Activated effector memory CD4-positive, alpha-beta T cell treated with anti-CD3 and anti-CD28 coated beads, Interleukin-2, amount 50 U/mL, for 16 hours (primary cell): ENCODE results near the gene MAGI2.

Experiments used
- DNase-seq: peaks from one replicate; pipeline ENCODE4 v3.0.0-alpha.2; 2020

MAGI2 gene

DNA sequence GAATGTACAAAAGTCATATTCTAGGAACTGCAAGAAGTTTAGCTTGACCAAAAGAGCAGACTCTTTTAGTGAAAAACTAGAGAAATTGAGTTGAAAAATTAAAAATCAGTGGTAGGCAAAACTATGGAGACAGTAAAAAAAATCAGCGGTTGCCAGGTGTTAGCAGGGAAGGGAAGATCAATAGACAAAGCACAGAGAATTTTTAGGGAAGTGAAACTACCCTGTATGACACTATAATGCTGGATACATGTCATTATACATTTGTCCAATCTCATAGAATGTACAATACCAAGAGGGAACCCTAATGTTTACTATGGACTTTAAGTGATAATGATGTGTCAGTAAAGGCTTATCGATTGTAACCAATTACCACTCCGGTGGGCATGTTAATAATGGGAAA, 761.9 kb downstream of the MAGI2 start:
- DNase-seq = no peak

DNA sequence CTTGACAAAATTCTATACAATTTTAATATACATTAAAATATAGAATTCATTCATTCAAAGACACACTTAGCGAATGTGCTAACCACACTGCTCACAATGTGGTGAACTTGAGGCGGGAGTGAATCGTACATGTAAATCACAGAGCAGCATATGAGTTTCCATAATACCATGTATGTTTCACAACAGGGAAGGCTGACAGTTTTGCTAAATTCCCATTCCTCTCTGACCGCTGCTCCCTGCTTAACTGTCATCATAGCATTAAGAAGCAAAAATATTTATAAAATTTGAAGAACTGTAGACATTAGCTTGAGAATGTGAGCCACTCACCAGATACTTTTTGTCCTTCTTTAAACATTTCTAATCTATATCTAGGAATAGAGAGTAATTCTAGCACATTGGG, 763.3 kb downstream of the MAGI2 start:
- no peak for DNase-seq

DNA sequence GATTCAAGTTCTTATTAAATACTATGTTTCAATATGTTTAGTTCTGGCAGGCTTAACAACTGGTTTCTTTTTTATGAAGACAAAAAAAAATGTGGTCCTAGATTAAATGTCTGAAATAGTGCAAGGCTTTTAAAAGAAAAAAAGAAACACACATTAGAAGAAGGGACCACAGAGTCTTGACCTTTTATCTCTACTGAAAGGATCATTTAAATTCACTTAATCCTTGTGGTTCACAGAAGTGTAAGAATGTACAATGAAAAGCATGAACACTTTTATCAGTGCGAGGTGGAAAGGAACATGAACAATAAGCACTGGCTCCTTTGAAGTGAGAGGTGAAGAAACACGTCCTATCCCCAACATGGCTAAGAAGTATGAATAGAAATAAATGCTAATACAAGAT, 765.1 kb downstream of the MAGI2 start:
- no peak for DNase-seq

DNA sequence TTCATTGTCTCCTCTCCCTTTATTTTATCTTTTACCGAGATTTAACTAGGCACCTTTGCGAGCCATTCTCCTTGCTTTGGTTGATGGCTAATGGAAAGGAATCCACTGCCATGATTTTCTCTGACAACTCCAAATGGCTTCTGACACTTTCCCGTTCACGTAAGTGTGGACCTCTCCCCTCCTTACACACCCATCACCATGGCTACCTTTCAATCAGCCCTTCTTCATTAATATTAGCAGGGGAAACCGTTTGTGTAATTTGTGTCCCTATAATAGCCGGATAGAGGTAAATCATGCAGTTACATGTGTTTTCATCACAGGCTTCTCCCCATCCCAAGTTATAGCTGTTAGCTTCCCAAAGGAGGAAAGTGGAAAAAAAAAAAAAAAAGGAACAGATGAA, 767.3 kb downstream of the MAGI2 start:
- no peak for DNase-seq

DNA sequence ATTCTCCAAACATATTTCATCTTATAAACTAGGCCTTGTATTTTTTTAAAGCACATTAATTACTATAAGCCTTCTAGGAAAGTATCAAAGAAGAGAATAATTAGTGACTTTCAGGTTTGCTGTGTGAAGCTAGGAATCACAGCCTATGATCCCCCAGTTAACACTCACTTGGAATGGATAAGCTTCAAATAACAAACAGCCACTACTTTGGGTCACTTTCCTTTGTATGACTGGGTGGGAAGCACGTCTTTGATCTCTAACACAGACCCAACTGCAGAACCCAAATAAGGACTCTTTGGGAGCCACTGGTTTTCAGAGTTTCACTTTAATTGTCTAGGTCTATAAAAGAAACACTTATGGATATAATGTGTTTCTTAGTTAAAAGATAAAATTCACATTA, 769.3 kb downstream of the MAGI2 start:
- no peak for DNase-seq

DNA sequence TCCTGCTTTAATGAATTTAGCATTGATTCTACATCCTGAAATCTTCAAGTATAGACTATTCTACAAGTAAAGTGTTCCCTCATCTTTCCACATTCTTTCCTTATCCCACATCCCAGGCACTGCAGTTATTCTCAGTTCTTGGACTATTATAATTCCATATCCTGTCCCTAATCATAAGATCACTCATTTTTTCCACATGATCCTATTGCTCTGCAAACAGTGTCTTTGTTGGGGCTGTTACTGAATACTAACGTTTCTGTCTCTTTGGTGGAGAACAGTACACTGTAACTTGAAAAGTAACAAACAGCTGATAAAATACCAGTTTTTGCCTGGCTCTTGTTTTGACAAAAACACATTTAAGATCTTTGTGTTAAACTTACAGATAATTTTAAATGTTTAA, 769.9 kb downstream of the MAGI2 start:
- no peak for DNase-seq

DNA sequence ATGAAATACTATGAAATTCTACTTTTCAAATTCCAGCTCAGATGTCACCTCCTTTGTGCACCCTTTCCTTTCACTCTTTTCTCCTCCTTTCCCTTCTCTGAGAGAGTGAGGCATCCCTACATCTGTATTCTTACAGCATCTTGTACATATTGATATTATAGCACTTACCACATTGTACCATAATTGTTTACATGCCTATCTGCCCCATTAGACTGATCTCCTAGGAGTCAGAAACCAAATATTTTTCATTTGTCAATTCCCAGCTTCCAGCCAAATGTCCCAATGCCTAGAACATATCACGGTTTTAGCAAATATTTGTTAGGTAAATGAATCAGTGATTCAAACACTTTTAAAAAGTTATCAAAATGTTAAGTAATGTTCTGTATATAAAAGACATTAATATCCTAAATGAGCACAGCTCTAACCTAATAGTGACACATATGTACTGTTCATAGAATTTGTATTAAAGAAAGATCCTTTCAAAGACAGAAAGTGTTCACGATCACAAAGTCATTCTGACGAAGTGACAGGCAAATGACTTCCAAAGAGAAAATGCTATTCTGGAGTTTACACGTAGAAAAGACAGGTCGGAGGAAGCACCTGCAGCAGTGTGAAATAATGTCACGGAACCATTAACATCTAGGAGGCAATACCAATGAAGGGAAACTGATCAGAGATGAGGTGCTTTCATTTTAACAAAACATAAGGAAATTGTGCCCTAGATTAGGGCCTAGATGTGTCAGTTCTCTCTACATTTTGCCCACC, 774.2 kb downstream of the MAGI2 start:
- DNase-seq = no peak

DNA sequence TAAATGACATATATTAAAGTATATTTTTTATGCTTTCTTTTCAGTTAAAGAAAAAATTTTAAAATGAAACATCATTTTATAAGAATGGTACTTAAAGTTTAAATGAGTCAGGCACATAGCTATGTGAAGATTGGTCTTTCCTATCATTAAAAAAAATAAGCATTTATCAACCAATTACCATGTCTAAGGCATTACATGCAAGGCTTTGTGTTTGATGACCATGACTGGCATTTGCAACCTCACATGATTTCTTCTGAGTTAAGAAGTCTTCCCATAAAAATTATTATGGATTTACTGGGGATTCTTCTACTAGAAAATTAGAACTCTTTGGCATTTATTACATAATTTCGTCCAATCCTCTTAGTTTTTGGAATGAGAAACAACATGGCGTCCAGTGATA, 776.1 kb downstream of the MAGI2 start:
- no peak for DNase-seq

DNA sequence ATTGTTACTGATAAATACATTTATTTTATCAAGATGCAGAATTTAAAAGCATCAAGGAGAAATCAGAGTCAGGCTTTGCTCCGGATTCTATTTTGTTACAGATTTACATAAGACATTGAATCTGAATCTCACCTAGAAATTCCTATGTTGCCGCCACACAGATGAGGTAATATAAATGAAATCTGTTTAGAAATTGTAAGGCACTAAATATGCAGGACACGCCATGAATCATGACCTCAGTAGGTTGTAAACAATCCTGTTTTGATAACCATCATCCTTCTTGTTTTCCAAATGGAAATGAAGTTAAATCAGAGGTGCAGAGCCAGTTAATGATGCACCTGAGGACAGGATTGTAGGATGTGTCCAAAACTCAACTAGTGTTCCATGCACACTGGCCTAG, 778.0 kb downstream of the MAGI2 start:
- DNase-seq = no peak

DNA sequence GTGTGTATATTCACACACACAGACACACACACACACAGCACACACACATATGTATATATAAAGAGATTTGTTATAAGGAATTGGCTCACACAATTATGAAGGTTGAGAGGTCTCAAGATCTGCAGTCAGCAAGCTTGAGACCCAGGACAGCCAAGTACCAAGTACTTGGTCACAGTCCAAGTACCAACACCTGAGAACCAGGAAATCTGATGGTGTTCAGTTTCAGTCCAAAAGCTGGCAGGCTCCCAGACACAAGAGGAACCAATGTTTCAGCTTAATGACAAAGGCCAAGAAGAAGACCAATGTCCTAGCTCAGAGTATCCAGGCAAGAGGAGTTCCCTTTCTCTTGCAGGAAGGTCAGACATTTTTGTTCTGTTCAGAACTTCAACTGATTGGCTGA, 780.2 kb downstream of the MAGI2 start:
- DNase-seq = no peak

DNA sequence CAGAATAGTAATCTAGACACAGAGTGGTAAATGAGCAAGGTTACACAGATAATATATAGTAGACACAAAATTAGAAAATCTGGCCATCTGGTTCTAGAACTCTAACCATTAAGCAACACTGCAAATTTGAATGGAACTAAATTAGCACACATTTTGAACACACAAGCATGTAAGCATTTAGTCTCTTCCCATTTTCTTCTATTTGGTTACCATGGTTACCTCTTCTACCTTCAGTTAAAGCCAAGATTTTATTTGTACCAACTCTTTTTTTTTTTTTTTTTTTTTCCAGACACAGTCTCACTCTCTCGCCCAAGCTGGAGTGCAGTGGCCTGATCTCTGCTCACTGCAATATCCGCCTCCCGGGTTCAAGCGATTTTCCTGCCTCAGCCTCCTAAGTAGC, 790.5 kb downstream of the MAGI2 start:
- no peak for DNase-seq

DNA sequence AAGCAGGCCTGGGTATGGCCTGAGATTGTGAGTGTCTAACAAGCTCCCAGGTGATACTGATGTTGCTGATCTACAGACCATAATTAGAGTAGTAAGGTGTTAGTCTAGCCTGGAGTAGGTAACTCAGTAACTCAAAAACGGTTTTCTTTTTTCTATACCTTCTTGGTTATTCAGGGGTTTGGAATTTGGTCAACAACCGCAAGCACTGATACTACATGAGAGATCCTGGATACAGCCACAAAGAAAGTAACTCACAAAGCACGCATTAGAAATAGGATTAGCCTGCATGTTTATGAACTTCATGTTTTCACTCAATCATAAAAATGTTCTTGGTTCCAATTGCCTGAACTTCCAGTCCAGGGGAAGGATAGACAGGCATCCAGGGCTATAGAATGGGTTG, 803.5 kb downstream of the MAGI2 start:
- no peak for DNase-seq

DNA sequence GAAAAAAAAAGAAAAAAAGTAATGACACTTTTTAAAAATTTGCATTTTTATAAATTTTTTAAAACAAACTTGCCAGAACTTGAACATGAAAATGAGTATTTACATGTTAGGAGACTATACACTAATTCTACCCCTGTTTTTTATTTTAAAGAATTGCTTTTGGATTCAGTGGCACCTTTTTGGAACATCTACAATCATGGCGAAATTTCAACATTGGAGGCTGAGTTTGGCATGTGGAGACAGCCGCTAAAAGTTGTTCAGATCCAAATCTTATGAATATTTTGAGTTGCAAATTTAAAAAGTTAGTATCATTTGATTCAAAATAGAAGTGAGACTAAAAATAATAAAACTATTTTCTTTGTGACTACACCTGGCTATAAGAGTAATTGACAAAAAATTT, 804.2 kb downstream of the MAGI2 start:
- no peak for DNase-seq

DNA sequence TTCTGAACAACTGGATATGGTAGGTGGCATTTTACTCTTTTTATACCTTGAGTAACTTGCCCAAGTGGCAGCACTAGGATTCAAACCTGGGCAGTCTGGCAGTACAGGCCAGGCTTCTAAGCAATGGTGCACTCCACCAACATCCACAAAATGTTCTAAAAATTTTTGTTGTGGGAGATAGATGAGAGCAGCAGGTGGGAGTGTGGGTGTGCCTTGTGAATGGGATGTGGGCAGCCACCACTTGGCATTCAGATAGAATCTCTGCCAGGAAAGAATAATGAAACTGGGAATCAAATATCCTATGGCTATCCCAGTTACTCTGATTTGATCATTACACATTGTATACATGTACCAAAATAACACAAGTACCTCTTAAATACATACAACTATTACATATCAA, 810.7 kb downstream of the MAGI2 start:
- no peak for DNase-seq

DNA sequence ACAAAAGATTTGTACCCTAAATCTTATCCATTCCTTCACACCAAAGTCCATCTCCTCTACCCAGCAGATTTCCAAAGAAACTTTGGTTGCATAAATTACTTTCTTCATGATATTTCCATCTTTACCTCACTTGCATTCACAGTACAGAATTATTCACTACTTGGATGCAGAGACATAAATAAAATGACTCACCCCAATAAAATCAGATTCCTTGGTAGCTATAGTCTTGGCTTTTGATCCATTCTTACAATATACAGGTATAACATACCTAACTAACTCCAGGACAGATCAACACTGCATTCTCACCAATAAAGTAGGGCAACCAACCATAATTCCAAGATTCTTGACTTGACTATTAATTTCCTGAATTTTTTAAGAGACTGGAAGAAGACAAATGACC, 815.1 kb downstream of the MAGI2 start:
- no peak for DNase-seq

DNA sequence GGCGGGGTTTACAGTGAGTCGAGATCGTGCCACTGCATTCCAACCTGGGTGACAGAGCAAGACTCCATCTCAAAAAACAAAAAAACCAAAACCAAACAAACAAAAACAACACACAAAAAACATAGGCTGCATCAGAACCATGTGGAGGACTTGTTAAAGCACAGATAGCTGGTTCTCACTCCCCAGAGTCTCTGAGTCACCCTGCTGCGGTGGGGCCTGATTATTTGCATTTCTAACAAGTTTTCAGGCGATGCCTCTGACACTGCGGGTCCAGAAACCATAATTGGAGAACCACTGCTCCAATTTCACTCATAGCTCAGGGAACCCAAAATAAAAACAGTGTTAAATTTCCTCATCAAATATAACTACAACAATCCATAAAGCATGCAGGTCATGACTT, 816.7 kb downstream of the MAGI2 start:
- no peak for DNase-seq

DNA sequence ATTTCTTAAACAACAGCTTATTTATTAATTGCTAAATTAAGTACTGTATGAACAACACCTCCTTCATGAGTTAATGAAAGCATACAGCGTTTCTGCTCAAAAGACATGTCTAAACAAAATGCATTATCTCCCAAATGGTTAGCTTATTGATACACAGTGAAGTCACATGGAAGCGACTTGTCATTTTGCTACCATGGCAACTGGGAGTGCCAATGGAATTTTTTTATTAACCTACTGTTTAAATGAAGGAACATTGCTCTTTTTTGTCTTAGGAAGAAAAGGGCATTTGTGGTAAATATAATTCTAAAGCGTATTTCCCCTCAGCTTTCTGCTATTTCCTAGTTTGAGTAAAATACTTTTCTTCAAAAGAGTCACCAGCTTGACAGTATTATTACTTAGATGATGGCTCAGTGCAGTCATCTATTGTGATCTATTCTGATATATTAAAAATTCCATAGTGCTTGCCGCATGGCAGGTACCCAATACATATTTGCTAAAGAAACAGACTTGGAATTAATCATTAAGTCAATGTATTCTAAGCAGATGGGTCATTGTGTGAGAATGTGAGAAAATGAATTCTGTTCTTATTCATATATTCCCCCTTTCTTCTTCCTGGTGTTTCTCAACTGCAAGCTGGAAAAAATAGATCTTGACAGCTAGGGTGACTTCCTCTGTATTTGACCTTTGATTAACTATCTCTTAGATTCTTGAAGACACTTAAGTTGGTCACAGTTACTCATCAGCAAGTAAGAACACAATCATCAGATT, 818.3 kb downstream of the MAGI2 start:
- no peak for DNase-seq

DNA sequence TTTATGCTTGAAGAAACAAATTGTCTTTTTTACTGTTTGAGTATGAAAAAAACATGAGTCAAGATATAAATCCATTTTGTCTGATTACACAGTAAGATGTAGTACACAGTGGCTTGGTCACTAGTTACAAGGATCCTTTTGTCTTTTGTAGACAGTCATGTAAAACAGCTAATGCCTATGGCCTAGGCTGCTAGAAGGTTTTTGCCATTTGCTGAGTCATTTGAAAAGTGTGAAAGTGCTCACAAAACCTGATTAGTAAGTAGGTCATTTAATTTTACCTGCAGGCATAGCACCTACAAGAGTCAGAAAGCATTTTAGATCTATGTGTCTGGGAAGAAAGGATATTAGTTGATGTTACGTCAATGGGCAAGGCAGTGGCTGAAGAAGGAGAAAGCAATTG, 819.4 kb downstream of the MAGI2 start:
- DNase-seq = no peak

DNA sequence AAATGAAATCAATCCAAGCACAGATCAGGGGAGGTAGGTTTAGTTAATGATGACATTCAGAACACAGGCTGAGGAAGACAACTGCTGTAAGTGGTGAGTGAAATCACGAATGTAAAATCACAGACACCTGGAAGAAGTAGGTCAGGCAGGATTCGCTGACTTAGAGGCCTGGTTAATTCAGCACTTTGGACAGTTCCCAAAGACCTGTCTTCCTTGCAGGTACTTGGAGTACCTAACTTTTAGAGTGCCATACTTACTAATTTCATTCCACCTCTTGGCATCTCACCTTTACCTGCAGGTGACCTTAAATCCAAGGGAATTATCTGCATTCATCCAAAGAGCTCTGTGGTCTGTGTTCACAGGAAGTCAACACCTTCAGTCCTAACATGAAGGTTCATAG, 832.5 kb downstream of the MAGI2 start:
- DNase-seq = no peak

DNA sequence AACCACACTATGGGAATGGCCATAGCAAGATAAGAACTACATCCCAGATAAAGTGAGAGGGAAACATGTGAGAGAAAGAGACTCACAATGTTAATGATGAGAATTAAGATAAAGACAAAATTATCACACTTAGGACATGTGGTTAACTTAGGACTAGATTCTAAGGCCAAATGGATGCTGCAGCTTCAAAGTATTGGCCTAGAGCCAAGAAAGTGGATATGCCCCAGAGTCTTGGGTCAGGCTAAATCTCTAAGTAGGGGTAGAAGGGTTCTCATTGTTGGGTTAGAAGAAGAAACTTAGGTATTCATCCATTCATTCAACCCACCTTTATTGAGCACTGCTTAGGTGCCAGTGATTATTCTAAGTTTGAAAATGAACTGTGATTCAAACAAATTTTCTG, 836.9 kb downstream of the MAGI2 start:
- DNase-seq = no peak

DNA sequence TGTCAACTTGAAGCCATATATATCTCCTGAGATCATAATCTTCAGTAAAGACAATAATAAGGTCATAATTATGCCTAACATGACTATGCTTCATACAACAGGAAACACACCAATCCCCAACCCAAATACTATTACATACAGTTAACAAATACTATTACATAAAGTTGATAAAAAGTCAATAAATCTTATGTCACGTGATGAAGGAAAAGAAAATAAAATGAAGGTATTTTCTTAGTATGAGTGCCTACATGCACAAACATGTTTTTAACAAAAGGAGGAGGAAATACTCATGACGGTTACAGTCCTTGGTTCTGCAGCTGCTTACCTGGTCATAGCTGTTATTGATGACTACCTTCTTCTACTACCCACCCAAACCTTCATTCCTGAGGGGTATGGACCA, 844.2 kb downstream of the MAGI2 start:
- no peak for DNase-seq

DNA sequence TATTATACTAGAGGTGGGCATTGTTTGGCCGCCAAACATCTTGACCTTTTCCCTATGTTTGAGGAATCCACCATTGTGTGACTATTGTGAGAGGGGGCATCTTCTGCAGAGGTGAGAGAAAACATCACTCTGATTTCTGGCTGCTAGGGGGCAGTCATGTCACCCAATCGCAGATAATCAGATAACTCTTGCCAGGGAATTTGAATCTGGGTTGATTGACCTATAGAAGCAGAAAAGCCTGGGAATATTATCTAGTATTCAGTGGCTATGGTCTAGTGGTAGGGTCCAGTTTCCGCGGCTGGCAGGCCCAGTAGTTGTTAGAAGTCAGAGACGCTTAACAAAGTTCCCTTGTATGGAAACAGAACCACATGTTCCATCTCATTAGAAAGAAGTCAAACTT, 846.4 kb downstream of the MAGI2 start:
- no peak for DNase-seq

DNA sequence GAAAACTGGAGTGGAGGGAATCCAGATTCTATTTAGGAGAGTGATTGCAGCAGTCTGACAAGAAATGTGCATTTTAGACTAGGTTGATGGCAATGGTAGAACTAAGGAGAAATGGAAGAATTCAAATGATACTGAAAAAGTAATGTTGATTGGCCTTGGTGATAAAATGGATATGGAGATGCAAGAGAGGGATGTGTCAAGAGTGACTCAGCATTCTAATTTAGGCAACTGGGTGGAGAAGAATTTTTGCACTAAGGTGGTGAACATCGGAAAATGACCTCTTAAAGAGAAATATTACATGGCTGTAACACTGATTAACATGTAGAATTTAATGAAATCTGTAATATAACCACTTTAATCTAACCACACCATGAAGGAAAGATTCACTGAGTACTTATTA, 848.3 kb downstream of the MAGI2 start:
- DNase-seq = no peak

DNA sequence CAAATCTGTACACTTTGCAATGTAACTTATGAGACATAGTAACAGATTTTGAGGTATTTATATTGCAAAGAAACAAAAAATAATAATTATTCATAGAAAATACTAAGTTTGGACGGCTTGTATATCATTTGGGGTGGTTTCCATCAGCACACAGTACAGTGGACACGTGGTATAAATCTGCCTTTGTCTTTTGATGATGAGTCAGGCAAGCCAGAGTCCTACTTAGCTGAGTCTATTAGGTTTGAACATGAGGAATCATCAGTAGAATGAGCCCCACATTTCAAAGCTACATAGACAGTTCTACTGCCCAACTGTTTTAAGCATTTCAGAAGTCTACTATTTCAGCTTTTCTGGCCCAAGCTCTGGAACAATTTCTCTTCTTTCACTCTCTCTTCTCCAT, 851.7 kb downstream of the MAGI2 start:
- DNase-seq = no peak

DNA sequence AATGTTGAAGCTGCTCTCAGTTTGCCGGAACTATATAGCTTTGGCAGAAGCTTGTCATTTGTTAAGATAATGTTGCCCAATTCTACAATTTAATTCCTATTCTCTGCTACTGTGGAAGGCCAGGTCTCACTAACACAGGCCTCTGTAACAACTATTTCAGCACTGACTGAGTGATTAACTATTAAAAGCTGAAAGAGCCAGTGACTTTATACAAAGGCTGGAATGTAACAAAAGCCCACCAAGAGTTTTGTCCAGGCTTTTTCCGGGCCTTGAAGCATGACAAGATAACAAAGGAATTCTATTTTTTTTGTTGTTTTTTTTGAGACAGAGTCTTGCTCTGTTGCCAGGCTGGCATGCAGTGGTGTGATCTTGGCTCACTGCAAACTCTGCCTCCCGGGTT, 859.3 kb downstream of the MAGI2 start:
- no peak for DNase-seq
